Epithelial cell of alveolus of lung (primary cell): ENCODE data around the gene DOLK. TPM values are rescaled to one million over a fixed set of nuclear protein-coding genes. Genes with fewer than 3 reads are reported as not detected.

Experiments used
- total RNA-seq: library from RNA; depleted of rRNA; stranded (reverse); fragments of >200 nt; gene quantifications from 2 replicates; pipeline ENCODE4 v1.2.1, GENCODE V29; 2015

DOLK gene
- total RNA-seq, result 28.2 and 30.3 TPM in 2 replicates

GRCh38 chr9:128947527-128948301, at the start of gene DOLK, which contains the start of gene NUP188:
Gene DOLK, minus strand, starts transcription at chr9:128947603. Its CDS starts 300 bp downstream, at chr9:128947303.
Gene NUP188, plus strand, starts transcription at chr9:128947699. Its CDS starts 21 bp downstream, at chr9:128947720.

GRCh38 chr9:128920381-128921058, 26.9 kb downstream of the DOLK start, which contains the start of gene PHYHD1:
Gene PHYHD1, plus strand, starts transcription at chr9:128920982. Its CDS starts 1,342 bp downstream, at chr9:128922324.

Other genes with a start within 250 kb of the DOLK start
- 3.0 and 4.8 TPM in 2 replicates for gene PKN3, start 245.1 kb downstream of the DOLK start, total RNA-seq
- gene ZDHHC12, start 223.5 kb downstream of the DOLK start, total RNA-seq, result 54.7 and 68.9 TPM in 2 replicates
- 20.2 and 56.1 TPM in 2 replicates for gene ZER1, start 175.7 kb downstream of the DOLK start, total RNA-seq
- 9.7 and 20.6 TPM in 2 replicates for gene TBC1D13, start 160.3 kb downstream of the DOLK start, total RNA-seq
- 16.2 and 31.7 TPM in 2 replicates for gene ENDOG, start 129.1 kb downstream of the DOLK start, total RNA-seq
- 11.1 and 24.4 TPM in 2 replicates for gene SPOUT1, start 117.8 kb downstream of the DOLK start, total RNA-seq
- gene KYAT1, start 65.7 kb downstream of the DOLK start, total RNA-seq, result 9.3 and 15.1 TPM in 2 replicates
- 37.4 and 53.9 TPM in 2 replicates for gene LRRC8A, start 65.5 kb downstream of the DOLK start, total RNA-seq
- gene PHYHD1, start 26.6 kb downstream of the DOLK start, total RNA-seq, result 11.9 and 16.9 TPM in 2 replicates
- gene NUP188, start 96 bp upstream of the DOLK start, total RNA-seq, result 30.1 and 40.9 TPM in 2 replicates
- gene SH3GLB2, start 80.7 kb upstream of the DOLK start, total RNA-seq, result 25.4 and 38.4 TPM in 2 replicates
- gene MIGA2, start 89.0 kb upstream of the DOLK start, total RNA-seq, result 11.1 and 23.6 TPM in 2 replicates
- gene DOLPP1, start 133.5 kb upstream of the DOLK start, total RNA-seq, result 15.9 and 17.0 TPM in 2 replicates
- gene CRAT, start 163.2 kb upstream of the DOLK start, total RNA-seq, result 29.6 and 45.8 TPM in 2 replicates
- 135 and 153 TPM in 2 replicates for gene PTPA, start 163.8 kb upstream of the DOLK start, total RNA-seq
- 54.2 and 109 TPM in 2 replicates for gene IER5L, start 230.7 kb upstream of the DOLK start, total RNA-seq